GM19193 (cell line): ENCODE data around the gene BMP6.

Source experiments
- POLR2A ChIP-seq: IDR thresholded peaks from 4 replicates; pipeline ENCODE4 v1.6.1; 2011; ENCODE audit not compliant: insufficient read depth, insufficient read length; ENCODE audit errors: extremely low read depth

The BMP6 gene

DNA sequence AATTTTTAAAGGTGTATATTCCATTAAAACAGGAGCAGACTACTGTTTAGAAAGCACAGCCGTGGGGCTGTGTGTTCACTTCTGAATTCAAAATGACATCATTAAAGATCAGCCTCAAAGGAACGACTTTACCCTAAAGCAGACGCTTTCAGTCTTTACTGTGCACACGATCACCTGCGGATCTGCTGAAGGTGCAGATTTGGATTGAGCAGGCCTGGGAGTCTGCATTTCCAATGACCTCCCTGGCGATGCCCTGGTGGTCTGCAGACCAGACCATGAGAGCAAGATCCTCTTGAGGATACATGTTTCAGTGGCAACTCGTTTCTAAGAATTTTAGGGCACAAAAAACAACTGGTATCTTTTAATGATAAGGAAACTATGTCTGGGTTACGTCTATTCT lies 157.5 kb downstream of the BMP6 start:
- no peak for TF ChIP-seq POLR2A

DNA sequence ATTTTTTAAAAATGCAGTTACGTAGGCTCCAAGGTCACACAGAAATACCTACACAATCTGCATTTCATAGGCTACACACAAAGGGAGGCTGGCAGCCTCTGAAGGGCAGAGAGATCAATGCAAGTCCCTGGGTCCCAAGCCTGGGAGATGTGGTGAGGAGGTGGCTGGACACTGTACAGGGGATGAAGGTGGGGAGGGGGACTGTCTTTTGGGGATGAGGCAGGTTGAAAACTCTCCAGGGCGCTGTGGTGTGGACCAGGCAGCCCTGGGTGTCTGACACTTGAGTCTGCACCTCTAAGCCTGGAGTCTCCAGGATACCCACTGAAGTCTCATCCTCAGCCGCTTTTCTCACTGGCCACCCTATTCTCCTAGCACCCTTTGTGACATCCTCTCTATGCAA lies 160.2 kb downstream of the BMP6 start:
- no peak for TF ChIP-seq POLR2A

DNA sequence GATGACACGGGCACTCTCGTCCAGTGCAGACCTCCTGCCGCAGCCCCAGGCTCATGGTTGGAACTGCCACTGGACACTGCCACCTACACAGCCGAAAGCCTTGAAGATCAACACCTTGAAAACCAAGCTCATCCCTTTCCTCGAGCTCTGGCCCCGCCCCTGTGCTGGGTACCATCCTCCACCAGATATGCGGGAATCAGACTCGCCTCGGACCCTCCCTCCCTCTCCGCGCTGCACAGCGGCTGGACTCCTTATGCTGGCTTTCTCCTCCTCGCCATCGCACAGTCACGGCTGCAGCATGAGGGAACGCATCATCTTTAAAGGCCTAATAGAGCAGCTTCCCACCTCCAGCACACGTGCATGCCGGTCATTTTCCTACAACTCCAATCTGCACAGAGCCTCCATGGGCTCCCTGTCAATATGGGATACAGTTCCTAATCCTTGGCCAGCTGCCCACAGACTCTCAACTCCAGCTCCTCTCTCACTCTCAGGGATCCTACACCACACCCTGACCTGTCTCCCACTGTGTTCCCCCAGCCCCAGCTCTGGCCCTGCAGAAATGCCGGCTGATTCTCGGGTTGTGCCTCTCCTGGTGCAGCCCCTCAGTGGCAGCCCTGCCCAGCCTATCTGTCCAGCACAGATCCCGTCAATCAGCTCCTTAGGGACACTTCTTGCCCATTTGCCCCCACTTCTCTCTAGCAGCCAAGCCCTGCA lies 161.5 kb downstream of the BMP6 start:
- peak; percentile 35 for TF ChIP-seq POLR2A

DNA sequence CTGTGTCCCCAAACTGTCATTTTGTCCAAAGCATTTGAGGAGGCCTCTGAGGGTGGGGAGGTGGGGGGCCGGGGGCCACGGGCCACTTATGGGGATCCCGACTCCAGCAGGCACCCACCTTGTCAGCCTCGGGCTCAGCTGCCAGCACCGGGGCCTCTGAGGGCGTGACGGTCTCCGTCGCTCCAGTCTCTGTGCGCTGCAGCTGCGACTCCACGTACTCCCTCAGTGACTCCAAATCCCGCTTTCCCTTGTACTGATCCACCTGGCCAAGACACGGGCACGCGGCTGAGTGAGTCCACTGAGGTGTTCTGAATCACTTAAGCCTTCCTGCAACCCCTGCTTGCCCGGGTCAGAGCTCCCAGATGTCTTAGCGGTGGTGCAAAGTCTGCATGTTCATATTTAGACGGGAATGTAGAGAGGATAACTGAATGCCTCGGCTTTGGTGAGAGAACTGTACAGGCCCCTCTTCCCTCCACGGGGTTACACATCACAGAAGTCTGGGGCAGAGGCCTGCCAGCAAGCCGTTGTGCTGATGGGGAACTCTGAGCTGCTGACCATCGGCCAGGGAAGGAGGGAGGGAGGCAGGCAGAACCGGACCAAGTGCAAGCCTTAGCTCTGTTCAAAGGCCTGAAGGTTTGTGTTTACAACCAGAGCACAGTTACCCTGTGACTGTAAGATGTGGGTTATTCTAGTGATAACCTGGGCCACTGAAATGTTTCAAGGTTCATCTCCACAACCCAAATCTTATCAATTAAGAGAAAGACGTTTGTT lies 162.9 kb downstream of the BMP6 start:
- no peak for TF ChIP-seq POLR2A

DNA sequence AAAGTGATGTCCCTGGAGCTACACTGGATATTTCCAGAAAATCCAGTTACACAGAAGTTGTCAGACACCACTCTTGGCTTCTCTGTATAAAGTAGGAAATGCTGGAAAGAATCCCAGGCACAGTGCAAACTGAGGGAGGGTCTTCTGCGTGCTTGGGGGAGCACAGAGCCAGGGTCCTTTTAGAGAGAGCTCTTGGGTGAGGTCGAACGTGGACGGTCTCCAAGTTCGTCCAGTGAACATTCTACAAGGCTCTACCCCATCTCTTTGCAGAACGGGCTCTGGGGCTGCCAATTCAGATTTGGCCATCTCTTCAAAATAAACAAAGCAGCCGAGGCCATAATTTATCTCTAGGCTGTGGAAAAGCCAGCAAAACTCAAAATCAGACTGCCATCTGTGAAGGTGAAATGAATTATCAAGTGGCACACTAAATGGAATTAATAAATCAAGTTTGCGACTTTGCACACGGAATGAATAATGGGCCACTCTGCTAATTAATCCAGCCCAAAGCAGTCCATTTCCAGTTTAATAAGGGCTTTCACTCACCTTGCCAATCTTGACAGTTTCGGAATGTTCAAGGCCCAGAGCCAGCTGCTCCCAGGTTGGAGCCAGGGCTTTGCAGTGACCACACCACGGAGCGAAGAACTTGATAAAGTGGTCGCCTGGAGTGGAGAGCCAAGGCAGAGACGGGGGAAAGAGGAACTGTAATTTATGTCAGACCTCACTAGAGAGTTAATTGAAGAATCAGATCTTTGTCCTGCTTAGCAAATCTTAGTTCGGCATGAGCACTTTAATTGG lies 165.4 kb downstream of the BMP6 start:
- TF ChIP-seq POLR2A = no peak

DNA sequence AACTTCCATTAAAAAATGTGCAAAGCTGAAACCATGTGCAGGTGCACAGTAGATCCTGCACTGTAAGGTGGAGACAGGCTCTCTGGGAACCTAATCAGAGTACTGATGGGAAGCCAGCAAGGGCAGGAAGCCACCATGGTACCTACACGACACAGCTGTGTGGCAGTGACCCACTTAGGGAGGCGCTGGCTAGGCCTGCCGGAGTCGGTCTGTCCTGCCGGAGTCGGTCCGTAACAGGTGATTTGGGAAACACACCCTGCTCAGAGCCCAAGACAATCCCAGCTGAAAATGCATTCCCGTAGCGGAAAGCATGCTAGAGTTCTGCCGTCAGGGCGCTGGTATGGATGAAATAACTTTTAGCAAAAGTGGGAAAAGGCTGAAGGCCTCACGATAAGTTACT lies 167.4 kb downstream of the BMP6 start:
- TF ChIP-seq POLR2A = no peak

DNA sequence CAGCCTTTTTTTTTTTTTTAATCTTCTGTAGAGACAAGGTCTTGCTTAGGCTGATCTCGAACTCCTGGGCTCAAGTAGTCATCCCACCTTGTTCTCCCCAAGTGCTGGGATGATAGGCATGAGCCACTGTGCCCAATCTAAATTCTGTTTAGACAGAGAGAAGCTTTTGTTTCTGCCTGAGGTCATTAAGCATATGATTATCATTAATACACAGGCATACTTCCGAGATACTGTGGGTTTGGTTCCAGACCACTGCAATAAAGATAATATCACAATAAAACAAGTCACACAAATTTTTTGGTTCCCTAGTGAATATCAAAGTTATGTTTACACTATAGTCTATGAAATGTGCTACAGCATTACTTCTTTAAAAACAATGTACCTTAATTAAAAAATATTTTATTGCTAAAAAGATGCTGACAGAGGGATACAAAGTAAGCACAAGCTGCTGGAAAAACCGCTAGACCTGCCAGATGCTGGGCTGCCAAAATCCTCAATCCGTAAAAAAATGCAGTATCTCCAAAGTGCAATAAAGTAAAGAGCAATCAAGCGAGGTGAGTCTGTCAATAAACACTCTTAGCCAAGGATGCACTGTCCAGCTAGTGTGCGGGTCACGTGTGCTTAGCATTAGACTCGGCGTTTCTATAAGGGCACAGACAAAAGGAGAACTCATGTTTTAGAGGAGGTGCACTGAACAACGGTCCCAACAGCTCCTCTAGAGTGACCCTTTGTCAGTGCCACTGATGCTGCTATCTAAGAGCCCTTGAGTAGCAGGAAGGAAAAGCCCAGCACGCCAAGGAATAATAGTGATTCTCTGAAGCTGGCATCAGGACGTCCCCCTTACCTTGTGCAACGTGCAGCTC lies 168.6 kb downstream of the BMP6 start:
- TF ChIP-seq POLR2A = no peak

DNA sequence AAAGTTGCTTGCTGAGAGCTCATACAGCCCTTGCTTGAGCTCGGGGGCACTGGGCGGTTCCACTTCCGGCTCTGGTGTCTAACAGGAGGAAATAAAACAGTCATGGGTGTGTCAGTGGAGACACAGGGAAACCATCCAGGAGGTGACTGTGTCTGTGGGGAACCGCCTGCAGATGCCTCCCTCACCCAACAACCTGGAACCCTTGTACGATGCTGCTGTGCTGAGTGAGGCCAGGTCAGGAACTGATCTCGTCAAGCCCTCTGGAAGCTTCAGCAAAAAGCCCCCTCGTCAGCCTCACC lies 169.2 kb downstream of the BMP6 start:
- no peak for TF ChIP-seq POLR2A

DNA sequence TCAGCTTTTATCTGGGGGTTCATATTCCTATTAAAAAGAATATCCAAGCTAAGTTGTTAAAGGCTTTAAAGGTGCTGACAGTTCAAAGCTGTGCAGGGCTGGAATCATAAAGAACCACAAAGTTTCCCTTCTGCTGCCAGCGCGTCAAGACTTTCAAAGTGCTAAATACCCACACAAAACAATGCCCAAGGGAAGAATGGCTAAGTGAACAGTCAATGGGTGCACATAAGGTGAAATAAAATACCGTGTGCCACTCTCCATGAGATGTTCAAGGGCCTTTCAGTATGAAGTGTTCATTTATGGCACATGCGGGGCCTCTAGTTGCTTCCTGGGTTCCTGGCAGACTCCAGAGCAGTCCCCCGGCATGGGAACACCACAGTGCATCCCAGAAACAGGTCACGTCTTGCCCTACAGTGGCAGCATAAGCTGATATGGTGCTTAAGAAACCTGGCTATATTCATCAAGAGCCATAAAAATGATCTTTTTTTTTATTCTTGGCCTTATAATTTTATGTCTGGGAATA lies 170.6 kb downstream of the BMP6 start:
- TF ChIP-seq POLR2A = no peak

DNA sequence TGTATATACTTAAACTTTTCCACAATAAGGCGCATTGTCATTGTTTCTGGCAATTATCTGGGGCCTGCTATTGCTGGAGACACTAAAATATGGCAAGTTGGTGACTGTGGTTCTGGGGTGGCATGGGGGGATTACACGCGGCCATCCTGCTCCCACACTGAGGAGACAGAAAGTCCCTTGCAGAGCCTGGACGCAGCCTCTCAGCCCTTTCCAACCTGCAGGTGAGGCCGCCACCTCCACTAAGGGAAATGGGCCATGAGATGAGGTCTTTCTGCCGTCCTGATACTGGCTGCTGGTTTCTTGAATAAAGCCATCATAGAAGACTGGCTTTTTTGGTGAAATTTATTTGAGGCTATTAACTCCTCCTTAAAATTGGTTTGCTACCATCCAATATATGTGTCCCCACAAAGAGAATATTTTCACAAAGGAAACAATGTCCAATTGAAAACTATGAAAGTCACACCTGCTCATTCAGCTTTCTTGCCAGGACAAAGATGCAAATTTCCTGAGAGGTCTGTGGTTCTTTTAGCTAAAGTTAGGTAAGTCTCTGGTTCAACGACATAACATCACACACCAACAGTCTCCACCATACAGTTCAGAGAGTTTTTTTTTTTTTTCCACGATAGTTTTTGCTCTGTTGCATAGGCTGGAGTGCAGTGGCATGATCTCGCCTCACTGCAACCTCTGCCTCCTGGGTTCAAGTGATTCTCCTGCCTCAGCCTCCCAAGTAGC lies 171.7 kb downstream of the BMP6 start:
- TF ChIP-seq POLR2A = no peak

DNA sequence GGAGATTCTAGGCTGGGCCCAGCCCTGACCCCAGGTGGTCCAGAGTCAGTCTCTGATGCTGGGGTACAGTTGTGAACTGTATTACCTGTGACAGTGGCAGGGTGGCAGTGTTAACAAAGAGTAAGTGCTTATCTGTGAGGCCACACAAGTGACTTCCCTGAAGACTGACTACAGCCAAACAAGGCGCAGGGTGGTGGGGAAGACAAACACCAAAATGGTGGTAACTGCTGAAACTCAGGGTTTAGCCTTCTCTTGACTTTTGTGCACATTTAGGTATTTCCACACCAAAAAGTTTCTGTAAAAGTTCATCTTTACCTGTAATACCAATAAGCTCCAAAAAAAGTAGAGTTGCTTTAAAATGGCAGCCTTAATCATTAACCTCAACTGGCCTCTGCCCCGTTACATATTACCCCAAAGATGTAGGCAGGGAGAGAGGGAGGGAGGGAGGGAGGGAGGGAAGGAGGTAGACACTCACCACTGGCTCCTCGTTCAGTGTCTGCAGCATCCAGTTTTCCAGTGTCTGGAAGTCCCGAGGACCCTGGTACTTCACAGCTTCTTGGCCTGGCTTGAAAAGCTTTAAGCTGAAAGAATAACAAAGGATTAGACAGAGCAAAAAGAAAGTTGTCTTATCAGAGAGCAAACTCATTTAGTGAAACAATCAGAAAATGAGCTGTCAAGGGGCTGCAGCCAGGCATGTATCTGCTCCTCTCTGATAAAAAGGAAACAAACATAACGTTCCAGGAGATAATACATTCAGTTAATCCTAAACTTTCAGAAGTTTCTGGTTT lies 173.4 kb downstream of the BMP6 start:
- no peak for TF ChIP-seq POLR2A

DNA sequence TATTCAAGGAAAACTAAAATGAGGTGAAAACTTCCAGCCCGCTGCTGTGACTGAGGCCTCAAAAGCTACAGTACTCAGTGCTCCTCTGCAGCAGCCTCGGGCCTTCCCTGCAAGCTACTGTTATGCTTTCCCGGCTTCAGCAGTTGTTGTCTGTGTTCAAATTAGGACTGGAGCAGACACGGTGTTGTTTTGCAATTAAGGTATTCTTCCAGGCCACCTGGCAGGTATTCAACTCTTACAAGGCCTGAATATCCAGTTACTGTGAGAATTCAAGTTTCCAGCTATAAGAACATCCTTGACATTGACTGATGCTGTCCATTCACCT lies 174.0 kb downstream of the BMP6 start:
- no peak for TF ChIP-seq POLR2A

DNA sequence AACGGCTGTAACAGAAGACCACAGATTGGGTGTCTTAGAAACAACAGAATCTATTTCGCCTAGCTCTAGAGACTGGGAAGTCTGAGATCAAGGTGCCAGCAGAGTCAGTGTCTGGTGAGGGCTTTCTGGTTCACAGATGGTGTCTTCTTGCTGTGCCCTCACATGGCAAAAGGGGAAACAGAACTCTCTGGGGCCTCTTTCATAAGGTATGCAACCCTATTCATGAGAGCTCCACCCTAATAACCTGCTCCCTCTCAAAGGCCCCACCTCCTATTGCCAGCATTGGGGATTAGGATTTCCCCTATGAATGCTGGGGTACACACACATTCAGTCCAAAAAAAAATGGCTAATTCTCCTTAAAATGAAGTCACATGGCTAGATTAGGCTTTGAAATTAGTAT lies 174.7 kb downstream of the BMP6 start:
- no peak for TF ChIP-seq POLR2A
